Measurements from ENCODE around the gene CLDN25.
"Not testable (repeated sequence)": the region's sequence is repeated elsewhere in the genome, so short reads cannot be mapped to it uniquely, and the experiment has no call there.

CLDN25 gene

GRCh38 chr11:113773416-113774173 lies 6.0 kb upstream of the CLDN25 start, which contains the start of gene ZW10:
TSS of gene ZW10 (minus strand) at chr11:113773692. CDS start at chr11:113773666, 26 bp downstream.
- peak within 1 kb of the TSS; percentile 93 to 99 (median 97) for H3K9ac ChIP-seq (ENCODE audit: low read length in 5 of 5)
- H3K9me3 ChIP-seq (ENCODE audit: control insufficient read depth in 5 of 5, low read length in 5 of 5): no peaks in the 10 kb centered on the region
- peak within 1 kb of the TSS; percentile 86 to 99 (median 95) for H3K4me3 ChIP-seq (ENCODE audit: low read depth in 1 of 5, low read length in 5 of 5)
- peak within 1 kb of the TSS; percentile 85 for H3K27ac ChIP-seq (ENCODE audit: low read depth, low read length)
- peaks cover 0 to 20% (median 14%) of the 10 kb centered on the region in 5 donors for H3K4me1 ChIP-seq (ENCODE audit: control insufficient read depth in 5 of 5, insufficient read depth in 5 of 5, low read length in 5 of 5)
- H3K36me3 ChIP-seq (ENCODE audit: control insufficient read depth in 5 of 5, insufficient read depth in 5 of 5, low read length in 5 of 5): peaks cover 0 to 5% (median 4%) of the 10 kb centered on the region in 5 donors
- no peaks in the 10 kb centered on the region for H3K27me3 ChIP-seq (ENCODE audit: control insufficient read depth in 5 of 5, insufficient read depth in 4 of 5, low read length in 5 of 5)

GRCh38 chr11:113774174-113774503 lies 5.5 kb upstream of the CLDN25 start:
- H3K4me3 ChIP-seq (ENCODE audit: low read depth in 1 of 5, low read length in 5 of 5): peak overlapping the region; percentile 78 to 97 (median 89)
- H3K9ac ChIP-seq (ENCODE audit: low read length in 5 of 5): peak overlapping the region in 4 of 5 donors; percentile 55 to 99 (median 85)

DNA sequence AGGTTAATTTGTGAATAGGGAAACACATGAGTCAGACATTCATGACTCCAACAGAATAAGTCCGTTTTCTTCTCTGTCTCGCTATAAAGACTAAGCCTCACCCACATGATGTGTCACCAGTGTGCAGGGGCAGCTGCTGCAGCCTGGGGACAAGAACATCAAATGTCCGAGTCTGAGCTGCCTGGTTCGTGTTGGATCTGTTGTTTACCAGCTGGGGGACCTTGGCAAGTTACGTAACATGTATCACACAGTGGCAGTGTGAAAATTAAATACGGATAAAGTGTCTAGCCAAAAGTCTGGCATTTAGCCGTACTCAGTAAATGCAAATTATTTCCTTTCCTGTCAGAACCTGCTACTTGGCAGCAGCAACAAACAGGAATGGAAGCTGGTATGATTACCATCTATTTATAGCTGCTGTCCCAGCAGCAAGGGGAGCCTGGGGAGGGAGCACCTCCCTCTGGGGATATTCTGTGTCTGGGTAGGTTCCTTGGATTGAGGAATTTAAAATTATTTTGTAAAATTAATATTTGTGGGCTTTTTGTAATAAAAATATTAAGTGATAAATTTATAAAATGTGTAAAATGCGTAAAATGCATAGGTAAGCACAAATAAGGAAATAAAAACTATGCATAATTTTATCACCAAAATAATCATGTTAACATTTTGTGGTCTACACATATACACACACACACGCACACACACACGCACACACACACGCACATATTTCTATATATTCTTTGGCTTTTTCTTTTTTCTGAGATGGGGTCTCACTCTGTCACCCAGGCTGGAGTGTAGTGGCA lies 1.3 kb upstream of the CLDN25 start:
- Histone ChIP-seq H3K4me3 (ENCODE audit: low read depth in 1 of 5, low read length in 5 of 5) (peak overlapping the region in 2 of 5 donors; percentile 7 to 29), H3K9me3 (ENCODE audit: control insufficient read depth in 5 of 5, low read length in 5 of 5) (no peaks in the 10 kb centered on the region), H3K27ac (ENCODE audit: low read depth, low read length) (no peak overlapping the region), H3K9ac (ENCODE audit: low read length in 5 of 5) (no peak overlapping the region), H3K36me3 (ENCODE audit: control insufficient read depth in 5 of 5, insufficient read depth in 5 of 5, low read length in 5 of 5) (no peaks in the 10 kb centered on the region), H3K27me3 (ENCODE audit: control insufficient read depth in 5 of 5, insufficient read depth in 4 of 5, low read length in 5 of 5) (peaks cover 0 to 7% (median 0%) of the 10 kb centered on the region in 5 donors), H3K4me1 (ENCODE audit: control insufficient read depth in 5 of 5, insufficient read depth in 5 of 5, low read length in 5 of 5) (peaks cover 0 to 6% (median 0%) of the 10 kb centered on the region in 5 donors)

More at GRCh38 chr11:113774174-113774503, 5.5 kb upstream of the CLDN25 start:
- Histone ChIP-seq H3K27ac (ENCODE audit: low read depth, low read length) (peak overlapping the region; percentile 85), H3K27me3 (ENCODE audit: control insufficient read depth in 5 of 5, insufficient read depth in 4 of 5, low read length in 5 of 5) (no peaks in the 10 kb centered on the region), H3K4me1 (ENCODE audit: control insufficient read depth in 5 of 5, insufficient read depth in 5 of 5, low read length in 5 of 5) (peaks cover 0 to 20% (median 14%) of the 10 kb centered on the region in 5 donors), H3K9me3 (ENCODE audit: control insufficient read depth in 5 of 5, low read length in 5 of 5) (no peaks in the 10 kb centered on the region), H3K36me3 (ENCODE audit: control insufficient read depth in 5 of 5, insufficient read depth in 5 of 5, low read length in 5 of 5) (peaks cover 0 to 4% (median 0%) of the 10 kb centered on the region in 5 donors)

GRCh38 chr11:113781682-113782081 lies 2.1 kb downstream of the CLDN25 start:
- Histone ChIP-seq H3K27ac (ENCODE audit: low read depth, low read length) (no peak overlapping the region), H3K4me3 (ENCODE audit: low read depth in 1 of 5, low read length in 5 of 5) (no peak overlapping the region)

GRCh38 chr11:113782134-113782533 lies 2.5 kb downstream of the CLDN25 start:
- peaks cover 0 to 6% (median 0%) of the 10 kb centered on the region in 5 donors for H3K4me1 ChIP-seq (ENCODE audit: control insufficient read depth in 5 of 5, insufficient read depth in 5 of 5, low read length in 5 of 5)
- H3K9me3 ChIP-seq (ENCODE audit: control insufficient read depth in 5 of 5, low read length in 5 of 5): no peaks in the 10 kb centered on the region
- no peak overlapping the region for H3K9ac ChIP-seq (ENCODE audit: low read length in 5 of 5)
- peaks cover 0 to 9% (median 0%) of the 10 kb centered on the region in 5 donors for H3K27me3 ChIP-seq (ENCODE audit: control insufficient read depth in 5 of 5, insufficient read depth in 4 of 5, low read length in 5 of 5)
- H3K27ac ChIP-seq (ENCODE audit: low read depth, low read length): no peak overlapping the region
- no peaks in the 10 kb centered on the region for H3K36me3 ChIP-seq (ENCODE audit: control insufficient read depth in 5 of 5, insufficient read depth in 5 of 5, low read length in 5 of 5)
- H3K4me3 ChIP-seq (ENCODE audit: low read depth in 1 of 5, low read length in 5 of 5): no peak overlapping the region

More at GRCh38 chr11:113781682-113782081, 2.1 kb downstream of the CLDN25 start:
- Histone ChIP-seq H3K9me3 (ENCODE audit: control insufficient read depth in 5 of 5, low read length in 5 of 5) (no peaks in the 10 kb centered on the region), H3K27me3 (ENCODE audit: control insufficient read depth in 5 of 5, insufficient read depth in 4 of 5, low read length in 5 of 5) (peaks cover 0 to 9% (median 0%) of the 10 kb centered on the region in 5 donors), H3K9ac (ENCODE audit: low read length in 5 of 5) (no peak overlapping the region), H3K36me3 (ENCODE audit: control insufficient read depth in 5 of 5, insufficient read depth in 5 of 5, low read length in 5 of 5) (no peaks in the 10 kb centered on the region), H3K4me1 (ENCODE audit: control insufficient read depth in 5 of 5, insufficient read depth in 5 of 5, low read length in 5 of 5) (peaks cover 0 to 6% (median 0%) of the 10 kb centered on the region in 5 donors)

DNA sequence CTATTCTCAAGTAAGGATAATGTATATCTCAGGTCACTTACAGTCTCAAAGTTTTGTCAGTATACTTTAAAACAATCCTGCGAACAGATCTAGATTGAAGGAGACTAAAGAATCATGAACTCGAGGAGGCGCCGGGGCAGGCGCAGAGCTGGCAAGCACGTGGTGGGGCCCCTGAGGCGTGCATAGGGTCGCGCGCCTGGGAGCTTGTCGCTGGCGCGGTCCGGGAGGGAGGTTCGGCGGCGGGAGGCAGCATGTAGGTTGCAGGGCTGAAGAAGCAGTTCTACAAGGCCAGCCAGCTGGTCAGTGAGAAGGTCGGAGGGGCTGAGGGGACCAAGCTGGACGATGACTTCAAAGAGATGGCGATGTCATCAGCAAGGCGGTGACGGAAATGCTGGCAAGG lies 9.4 kb downstream of the CLDN25 start:
- not testable (repeated sequence) for H3K4me3 ChIP-seq (ENCODE audit: low read depth in 1 of 5, low read length in 5 of 5); H3K27me3 ChIP-seq (ENCODE audit: control insufficient read depth in 5 of 5, insufficient read depth in 4 of 5, low read length in 5 of 5); H3K9ac ChIP-seq (ENCODE audit: low read length in 5 of 5); H3K36me3 ChIP-seq (ENCODE audit: control insufficient read depth in 5 of 5, insufficient read depth in 5 of 5, low read length in 5 of 5); H3K4me1 ChIP-seq (ENCODE audit: control insufficient read depth in 5 of 5, insufficient read depth in 5 of 5, low read length in 5 of 5); H3K27ac ChIP-seq (ENCODE audit: low read depth, low read length); H3K9me3 ChIP-seq (ENCODE audit: control insufficient read depth in 5 of 5, low read length in 5 of 5)

- no peak overlapping the region for H3K4me3 ChIP-seq (ENCODE audit: low read depth in 1 of 5, low read length in 5 of 5)
- no peaks in the 10 kb centered on the region for H3K4me1 ChIP-seq (ENCODE audit: control insufficient read depth in 5 of 5, insufficient read depth in 5 of 5, low read length in 5 of 5)
- H3K9me3 ChIP-seq (ENCODE audit: control insufficient read depth in 5 of 5, low read length in 5 of 5): no peaks in the 10 kb centered on the region
- no peak overlapping the region for H3K9ac ChIP-seq (ENCODE audit: low read length in 5 of 5)
- H3K27ac ChIP-seq (ENCODE audit: low read depth, low read length): no peak overlapping the region
- H3K36me3 ChIP-seq (ENCODE audit: control insufficient read depth in 5 of 5, insufficient read depth in 5 of 5, low read length in 5 of 5): no peaks in the 10 kb centered on the region
- H3K27me3 ChIP-seq (ENCODE audit: control insufficient read depth in 5 of 5, insufficient read depth in 4 of 5, low read length in 5 of 5): peaks cover 0 to 6% (median 0%) of the 10 kb centered on the region in 5 donors
Observed at GRCh38 chr11:113789675-113790320, 10.2 kb downstream of the CLDN25 start.

GRCh38 chr11:113796663-113797259 lies 17.2 kb downstream of the CLDN25 start:
- no peaks in the 10 kb centered on the region for H3K4me1 ChIP-seq (ENCODE audit: control insufficient read depth in 5 of 5, insufficient read depth in 5 of 5, low read length in 5 of 5)
- no peak overlapping the region for H3K9ac ChIP-seq (ENCODE audit: low read length in 5 of 5)
- H3K27me3 ChIP-seq (ENCODE audit: control insufficient read depth in 5 of 5, insufficient read depth in 4 of 5, low read length in 5 of 5): no peaks in the 10 kb centered on the region
- H3K36me3 ChIP-seq (ENCODE audit: control insufficient read depth in 5 of 5, insufficient read depth in 5 of 5, low read length in 5 of 5): peaks cover 13 to 26% (median 21%) of the 10 kb centered on the region in 5 donors
- no peak overlapping the region for H3K4me3 ChIP-seq (ENCODE audit: low read depth in 1 of 5, low read length in 5 of 5)
- H3K9me3 ChIP-seq (ENCODE audit: control insufficient read depth in 5 of 5, low read length in 5 of 5): no peaks in the 10 kb centered on the region
- no peak overlapping the region for H3K27ac ChIP-seq (ENCODE audit: low read depth, low read length)

DNA sequence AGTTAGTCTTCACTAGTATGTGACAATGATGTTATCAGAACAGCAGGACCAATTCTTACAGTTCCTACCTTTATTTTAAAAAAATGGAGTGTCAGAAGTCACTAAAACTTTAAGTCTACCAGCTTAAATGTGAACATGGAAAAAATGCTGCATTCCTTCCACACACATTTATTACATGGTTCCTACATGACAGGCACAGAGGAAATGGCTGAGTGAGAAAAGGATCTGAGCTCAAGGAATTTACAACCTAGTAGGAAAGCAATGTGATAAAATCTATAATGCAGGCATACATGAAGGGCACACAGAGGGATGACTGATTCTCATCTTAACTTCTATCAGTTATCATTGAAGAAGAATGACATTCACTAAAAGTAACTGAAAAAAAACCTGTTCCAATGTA lies 23.0 kb downstream of the CLDN25 start:
- Histone ChIP-seq H3K4me1 (ENCODE audit: control insufficient read depth in 5 of 5, insufficient read depth in 5 of 5, low read length in 5 of 5) (no peaks in the 10 kb centered on the region), H3K36me3 (ENCODE audit: control insufficient read depth in 5 of 5, insufficient read depth in 5 of 5, low read length in 5 of 5) (peaks cover 44 to 66% (median 49%) of the 10 kb centered on the region in 5 donors), H3K9me3 (ENCODE audit: control insufficient read depth in 5 of 5, low read length in 5 of 5) (no peaks in the 10 kb centered on the region), H3K9ac (ENCODE audit: low read length in 5 of 5) (no peak overlapping the region), H3K27ac (ENCODE audit: low read depth, low read length) (no peak overlapping the region), H3K27me3 (ENCODE audit: control insufficient read depth in 5 of 5, insufficient read depth in 4 of 5, low read length in 5 of 5) (no peaks in the 10 kb centered on the region), H3K4me3 (ENCODE audit: low read depth in 1 of 5, low read length in 5 of 5) (no peak overlapping the region)

Measured in subcutaneous abdominal adipose tissue (tissue), 5 donors.